ENCODE results near the gene DDX56.
A peak's percentile ranks its signal among the peaks of the same experiment; 100 is the strongest.
"Not testable (repeated sequence)": the region's sequence is repeated elsewhere in the genome, so short reads cannot be mapped to it uniquely, and the experiment has no call there.

DDX56 gene

DNA sequence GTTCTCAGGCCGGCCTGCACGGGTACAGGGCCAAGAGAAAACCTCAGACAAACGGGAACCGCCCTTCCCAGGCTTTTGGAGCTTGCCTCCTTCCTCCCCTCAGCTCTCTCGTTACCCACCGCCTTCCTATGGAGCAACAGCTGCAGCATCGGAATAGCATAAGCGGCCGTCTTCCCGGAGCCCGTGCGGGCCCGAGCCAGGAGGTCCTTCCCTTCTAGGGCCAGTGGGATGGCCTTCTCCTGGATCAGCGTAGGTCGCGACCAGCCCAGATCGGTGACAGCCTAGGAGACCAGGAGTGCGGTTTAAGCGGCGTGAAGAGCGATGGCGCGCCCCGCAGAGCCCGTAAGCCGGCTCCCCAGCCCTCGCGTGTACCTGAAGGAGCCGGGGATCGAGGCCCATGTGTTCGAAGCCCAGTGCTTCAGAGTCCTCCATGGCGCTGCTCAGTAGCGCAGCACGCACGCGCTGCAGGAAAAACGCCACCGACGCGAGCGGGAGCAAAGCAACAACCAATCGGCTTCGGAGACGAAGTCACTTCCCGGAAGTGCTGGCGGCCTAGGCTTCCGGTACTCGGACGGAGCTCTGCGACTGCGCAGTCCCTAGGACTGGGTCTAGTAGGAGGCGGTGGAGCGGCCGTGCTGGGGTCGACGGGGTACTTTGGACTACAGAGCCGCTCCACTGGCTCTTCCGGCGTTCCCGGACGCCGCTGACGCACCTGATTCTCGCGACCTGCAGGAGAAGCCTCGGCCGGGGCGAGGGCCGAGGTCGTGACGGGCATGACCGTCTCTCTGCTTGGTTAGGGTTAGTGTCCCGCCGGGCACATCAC is at the start of gene DDX56:
Gene DDX56 (minus strand): TSS at position 445 of the 823 bp plus-strand sequence. CDS start 13 bp downstream, at position 432.
- peak in 1 of 2 experiments; percentile 69 for DNase-seq

DNA sequence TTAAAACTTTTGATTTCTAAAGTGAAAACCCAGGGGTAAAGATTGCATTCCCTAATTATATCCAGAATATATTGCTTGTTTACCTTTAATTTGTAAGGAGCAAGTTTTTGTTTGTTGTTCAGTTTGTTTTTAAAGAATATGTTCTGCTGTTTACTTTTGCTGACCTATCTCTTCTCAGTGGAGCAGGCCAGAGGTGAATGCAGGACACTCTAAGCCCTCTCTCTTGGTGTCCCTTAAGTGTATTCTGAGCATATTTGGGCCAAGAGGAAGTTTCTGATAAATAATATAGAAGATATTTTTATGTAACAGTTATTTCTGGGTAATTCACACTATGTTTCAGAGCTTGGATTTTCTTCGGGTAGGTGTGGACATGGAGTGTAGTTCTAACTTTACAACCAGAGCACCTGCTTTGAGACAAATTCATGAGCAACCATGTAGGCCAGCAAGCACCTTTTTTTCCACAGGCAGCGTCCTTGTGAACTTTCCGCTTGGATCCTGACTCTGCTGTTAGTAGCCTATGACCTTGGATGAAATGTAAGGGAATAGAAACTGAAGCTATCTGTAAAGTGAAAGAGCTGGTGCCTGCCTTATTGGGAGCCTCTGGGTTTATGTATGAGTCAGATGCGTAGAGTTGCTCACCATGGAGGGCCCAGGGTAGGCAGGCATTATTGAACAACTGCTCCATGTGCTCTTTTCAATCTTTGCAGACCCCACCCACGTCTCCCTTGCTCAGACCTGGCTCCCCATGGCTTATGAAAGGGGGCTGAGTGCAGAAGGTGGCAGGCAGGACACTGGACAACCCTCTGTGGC is 48.8 kb upstream of the DDX56 start:
- DNase-seq: no peak

DNA sequence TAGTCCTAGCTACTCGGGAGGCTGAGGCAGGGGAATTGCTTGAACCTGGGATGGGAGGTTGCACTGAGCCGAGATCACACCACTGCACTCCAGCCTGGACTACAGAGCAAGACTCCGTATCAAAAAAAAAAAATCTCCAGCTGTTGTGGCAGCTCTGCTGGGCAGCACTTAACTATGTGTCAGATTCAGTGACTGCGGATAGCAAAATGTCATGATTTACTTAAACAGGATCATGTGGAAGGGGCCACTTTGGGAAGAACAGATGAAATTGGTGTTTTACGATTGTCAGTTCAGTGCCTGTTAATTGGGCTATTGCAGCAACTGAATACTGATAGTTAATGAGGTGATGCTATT is 48.0 kb upstream of the DDX56 start:
- no peak for DNase-seq

- no peak for DNase-seq
Measured at GRCh38 chr7:44621034-44621749, 47.5 kb upstream of the DDX56 start.

DNA sequence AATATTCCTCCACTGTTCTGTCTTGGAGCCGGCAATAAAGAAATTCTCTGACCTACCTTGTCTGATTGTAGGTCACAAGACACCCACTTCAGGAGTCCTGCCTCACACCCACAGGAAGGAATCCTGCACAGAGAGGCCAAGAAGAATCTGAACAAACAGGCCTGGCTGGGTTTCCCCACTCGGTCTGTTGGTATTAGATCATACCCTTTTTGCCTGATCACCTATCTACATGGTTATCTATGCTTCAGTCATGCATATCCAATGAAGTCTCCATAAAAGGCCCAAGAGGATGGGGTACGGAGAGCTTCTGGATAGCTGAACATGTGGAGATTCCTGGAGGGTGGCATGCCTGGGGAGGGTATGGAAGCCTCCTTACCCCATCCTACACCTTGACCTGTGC is 45.0 kb upstream of the DDX56 start:
- DNase-seq: no peak

GRCh38 chr7:44618045-44618444 is 44.3 kb upstream of the DDX56 start:
- no peak for DNase-seq

DNA sequence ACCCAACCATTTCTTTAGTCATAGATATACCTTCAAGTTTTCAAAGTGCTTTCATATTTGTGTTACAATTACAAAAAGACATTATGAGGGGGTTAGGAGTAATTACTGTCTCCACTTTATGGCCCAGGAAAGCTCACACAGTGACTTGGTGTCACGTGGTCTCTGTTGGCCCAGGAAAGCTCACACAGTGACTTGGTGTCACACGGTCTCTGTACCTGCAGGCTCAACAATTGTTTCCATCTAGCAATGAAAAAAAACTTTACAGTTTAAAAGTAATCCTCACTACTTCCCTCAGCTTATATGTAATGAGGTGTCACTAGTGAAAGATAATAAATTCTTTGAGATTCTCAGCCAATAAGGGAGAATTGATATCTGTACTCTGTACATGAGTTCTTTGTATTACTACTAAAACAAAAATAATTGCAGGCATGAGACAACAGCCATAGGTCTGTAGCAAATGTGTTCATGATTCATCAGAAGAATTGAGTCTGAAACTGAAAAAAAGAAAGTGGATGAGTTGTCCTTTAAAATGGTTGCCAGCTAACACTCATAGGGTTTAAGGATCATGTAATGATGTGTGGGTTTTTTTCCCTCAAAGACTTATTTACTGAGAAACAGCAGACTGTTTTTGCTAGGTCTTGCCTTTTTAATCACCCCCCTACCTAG is 43.6 kb upstream of the DDX56 start:
- no peak for DNase-seq

DNA sequence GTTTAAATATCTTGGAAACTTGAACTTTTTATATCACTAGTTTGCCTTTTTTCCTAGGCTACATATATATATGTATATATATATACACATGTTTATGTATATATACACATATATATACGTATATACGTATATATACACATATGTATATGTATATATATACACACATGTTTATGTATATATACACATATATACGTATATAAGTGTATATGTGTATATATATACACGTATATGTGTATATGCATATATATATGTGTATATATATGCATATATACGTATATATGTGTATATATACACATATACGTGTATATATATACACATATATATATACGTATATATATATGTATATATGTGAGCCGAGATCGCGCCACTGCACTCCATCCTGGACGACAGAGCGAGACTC is 42.8 kb upstream of the DDX56 start:
- DNase-seq: no peak

DNA sequence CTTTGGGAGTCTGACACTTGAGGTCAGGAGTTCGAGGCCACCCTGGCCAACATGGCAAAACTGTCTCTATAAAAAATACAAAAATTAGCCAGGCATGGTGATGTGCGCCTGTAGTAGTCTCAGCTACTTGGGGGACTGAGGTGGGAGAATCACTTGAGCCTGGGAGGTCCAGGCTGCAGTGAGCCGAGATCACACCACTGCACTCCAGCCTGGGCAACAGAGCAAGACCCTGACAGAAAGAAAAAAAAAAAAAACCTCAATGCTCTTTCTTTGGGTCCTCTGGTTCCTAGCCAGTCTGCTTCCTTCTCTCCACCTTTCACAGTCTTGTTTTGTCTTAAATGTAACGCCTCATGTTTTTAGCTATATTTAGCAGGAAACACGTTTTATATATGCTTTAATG is 42.1 kb upstream of the DDX56 start:
- no peak for DNase-seq

- no peak for DNase-seq
Measured at GRCh38 chr7:44615149-44615611, 41.5 kb upstream of the DDX56 start.

DNA sequence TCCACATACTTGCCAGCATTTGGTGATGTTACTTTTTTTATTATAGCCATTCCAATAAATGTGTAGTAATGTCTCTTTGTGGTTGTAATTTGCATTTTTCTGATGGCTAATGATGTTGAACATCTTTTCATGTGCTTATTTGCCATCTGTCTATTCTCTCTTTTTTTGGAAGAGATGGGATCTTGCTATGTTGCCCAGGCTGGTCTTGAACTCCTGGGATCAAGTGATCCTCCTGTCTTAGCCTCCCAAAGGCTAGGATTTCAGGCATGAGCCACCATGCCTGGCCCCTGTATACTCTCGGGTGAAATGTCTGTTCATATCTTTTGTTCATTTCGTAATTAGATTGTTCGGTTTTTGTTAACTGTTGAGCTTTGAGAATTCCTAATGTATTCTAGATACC is 36.1 kb upstream of the DDX56 start:
- no peak for DNase-seq

DNA sequence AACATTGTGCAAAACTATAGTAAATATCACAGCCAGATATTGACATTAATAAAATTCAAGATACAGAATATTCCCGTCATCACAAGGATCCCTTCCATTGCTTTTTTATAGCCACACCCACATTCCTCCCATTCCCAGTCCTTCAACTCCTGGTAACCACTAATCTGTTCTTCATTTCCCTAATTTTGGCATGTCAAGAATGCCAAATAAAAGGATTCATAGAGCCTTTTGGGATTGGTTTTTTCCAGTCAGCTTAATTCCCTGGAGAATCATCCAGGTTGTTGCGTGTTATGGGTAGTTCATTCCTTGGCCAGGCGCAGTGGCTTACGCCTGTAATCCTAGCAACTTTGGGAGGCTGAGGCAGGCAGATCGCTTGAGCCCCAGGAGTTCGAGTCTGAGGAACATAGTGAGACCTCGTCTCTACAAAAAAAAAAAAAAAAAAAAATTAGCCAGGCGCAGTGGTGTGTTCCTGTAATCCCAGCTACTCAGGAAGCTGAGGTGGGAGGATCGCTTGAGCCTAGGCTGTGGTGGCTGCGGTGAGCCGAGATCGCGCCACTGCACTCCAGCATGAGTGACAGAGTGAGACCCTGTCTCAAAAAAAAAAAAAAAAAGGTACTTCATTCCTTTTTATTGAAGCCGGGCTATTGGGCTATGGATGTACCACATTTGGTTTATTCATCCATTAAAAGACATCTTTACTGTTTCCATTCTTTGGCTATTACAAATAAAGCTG is 35.4 kb upstream of the DDX56 start:
- no peak for DNase-seq

- DNase-seq: no peak
Measured at GRCh38 chr7:44607141-44608068, 33.7 kb upstream of the DDX56 start.

DNA sequence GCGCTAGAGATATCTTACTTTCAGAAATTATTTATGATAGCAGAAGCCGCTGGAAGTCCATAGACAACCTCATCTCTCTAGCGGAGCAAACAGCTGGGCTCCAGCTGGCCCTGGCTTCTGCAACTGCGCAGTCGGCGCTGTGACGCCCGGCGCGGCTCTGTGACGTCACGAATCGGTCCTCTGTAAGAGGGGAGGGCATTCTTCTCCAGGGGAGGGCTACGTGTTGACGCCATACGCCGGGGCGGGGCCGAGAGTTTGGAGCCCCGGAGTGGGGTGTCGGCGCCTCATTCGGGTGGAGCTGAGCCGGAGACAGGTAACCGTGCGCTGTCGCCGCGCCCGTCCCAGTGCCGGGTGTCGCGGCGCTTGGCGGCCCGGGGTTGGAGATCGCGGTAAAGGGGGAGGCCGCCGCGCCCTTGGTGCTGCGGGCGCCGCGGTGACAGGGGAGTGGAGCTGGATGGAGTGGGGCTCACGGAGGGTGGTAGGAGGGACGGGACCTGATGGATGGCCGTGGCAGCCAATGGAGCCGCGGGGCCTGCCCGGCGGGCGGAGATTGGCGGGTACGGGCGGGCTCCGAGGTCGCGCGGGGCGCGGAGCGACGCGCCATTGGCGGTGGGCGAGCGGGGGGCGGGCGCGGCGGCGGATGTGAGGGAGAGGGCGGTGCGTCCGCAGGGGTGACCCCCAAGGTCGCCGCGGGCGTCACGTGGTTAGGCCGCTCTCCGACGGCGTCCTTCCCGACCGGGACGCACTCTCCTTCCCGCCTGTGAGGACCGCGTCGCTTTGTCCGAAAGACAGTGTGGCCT is 32.8 kb upstream of the DDX56 start, which contains the start of gene OGDH:
Gene OGDH (plus strand): TSS at position 287 of the 800 bp plus-strand sequence. CDS start 17,717 bp downstream, outside the sequence.
- peak; percentile 84 to 95 for DNase-seq

DNA sequence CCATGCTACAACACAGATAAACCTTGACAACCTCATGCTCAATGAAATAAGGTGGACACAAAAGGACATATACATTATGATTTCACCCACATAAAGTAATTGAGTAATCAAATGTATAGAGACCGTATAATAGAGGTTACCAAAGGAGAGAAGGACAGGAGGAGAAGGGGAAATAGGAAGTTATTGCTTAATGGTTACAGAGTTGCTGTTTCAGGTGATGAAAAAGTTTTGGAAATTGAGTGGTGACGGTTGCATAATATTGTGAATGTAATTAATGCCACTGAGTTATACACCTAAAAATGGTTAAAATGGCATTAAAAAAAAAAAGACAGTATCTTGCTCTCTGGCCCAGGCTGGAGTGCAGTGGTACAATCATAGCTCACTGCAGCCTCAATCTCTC is 31.2 kb upstream of the DDX56 start:
- no peak for DNase-seq

DNA sequence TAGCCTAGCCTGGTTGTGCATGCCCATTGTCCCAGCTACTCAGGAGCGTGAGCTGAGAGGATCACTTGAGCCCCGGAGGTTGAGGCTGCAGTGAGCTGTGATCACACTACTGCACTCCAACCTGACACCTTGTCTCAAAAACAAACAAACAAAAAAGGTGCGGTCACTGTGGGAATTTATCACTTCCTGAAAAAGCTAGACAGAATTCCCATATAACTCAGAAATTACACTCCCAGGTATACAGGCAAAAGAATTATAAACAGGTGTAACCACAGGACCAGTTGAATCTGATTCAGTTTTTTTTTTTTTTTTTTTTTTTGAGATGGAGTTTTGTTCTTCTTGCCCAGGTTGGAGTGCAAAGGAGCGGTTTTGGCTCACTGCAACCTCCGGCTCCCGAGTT is 29.5 kb upstream of the DDX56 start:
- DNase-seq: no peak

DNA sequence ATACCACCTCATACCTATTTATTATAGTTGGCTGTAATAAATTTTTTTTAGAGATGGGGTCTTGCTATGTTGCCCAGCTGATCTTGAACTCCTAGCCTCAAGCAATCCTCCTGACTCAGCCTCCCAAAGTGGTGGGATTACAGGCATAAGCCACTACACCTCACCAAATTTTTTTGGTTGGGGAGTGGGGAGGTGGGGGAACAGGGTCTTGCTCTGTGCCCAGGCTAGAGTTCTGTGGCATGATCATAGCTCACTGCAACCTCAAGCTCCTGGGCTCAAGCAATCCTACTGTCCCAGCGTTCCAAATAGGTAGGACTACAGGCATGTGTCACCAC is 28.8 kb upstream of the DDX56 start:
- DNase-seq: no peak

- DNase-seq: no peak
Measured at GRCh38 chr7:44599222-44599621, 25.5 kb upstream of the DDX56 start.

DNA sequence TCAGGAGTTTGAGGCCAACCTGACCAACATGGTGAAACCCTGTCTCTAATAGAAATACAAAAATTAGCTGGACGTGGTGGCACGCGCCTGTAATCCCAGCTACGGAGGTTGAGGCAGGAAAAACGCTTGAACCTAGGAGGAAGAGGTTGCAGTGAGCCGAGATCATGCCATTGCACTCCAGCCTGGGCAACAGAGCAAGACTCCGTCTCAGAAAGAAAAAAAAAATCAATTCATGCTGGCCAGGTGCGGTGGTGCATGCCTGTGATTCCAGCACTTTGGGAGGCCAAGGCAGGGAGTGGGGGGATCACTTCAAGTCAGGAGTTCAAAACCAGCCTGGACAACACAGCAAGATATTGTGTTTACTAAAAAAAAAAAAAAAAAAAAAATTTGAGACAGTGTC is 23.5 kb upstream of the DDX56 start:
- not testable (repeated sequence) for DNase-seq

All from cerebellar nuclear complex (tissue), 1 donor.